Heart right ventricle (tissue), 16 donors: Measurements from ENCODE around the gene PAX2. TPM values are rescaled to one million over a fixed set of nuclear protein-coding genes. Genes with fewer than 3 reads are reported as not detected.

Experiments
- ATAC-seq, 8 donors: fragments of 200-7000 bp; cut with Tn5 transposase; one replicate each; pipeline ENCODE4 v1.9.1; 2020; ENCODE audit warnings: mild to moderate bottlenecking in 8 of 8, moderate library complexity in 8 of 8, moderate number of reproducible peaks in 1 of 8
- DNase-seq, 2 donors: peaks; one replicate each; pipeline ENCODE4 v3.0.0-alpha.2; 2020
- H3K27ac ChIP-seq, 10 donors: fragments of 200-600 bp; sonication (generic) in 2 of 10; one replicate each; pipeline versions ENCODE4 v1.5.0 to v1.8.0; 2020 to 2022; ENCODE audit warnings: mild to moderate bottlenecking in 3 of 10
- H3K27me3 ChIP-seq, 7 donors: fragments of 200-600 bp; one replicate each; pipeline ENCODE4 v1.8.0; 2021 to 2022; ENCODE audit warnings: mild to moderate bottlenecking in 2 of 7
- H3K36me3 ChIP-seq, 9 donors: fragments of 200-600 bp; sonication (generic) in 1 of 9; one replicate each; pipeline versions ENCODE4 v1.5.0 to v1.8.0; 2020 to 2022; ENCODE audit warnings: mild to moderate bottlenecking in 2 of 9
- H3K4me1 ChIP-seq, 9 donors: fragments of 200-600 bp; sonication (generic) in 1 of 9; one replicate each; pipeline versions ENCODE4 v1.5.0 to v1.8.0; 2020 to 2022; ENCODE audit warnings: mild to moderate bottlenecking in 4 of 9
- H3K4me3 ChIP-seq, 10 donors: fragments of 200-600 bp; sonication (generic) in 2 of 10; one replicate each; pipeline versions ENCODE4 v1.5.0 to v1.8.0; 2020 to 2022; ENCODE audit warnings: mild to moderate bottlenecking in 7 of 10, moderate library complexity in 2 of 10
- H3K9me3 ChIP-seq, 11 donors: fragments of 200-600 bp in 10 of 11; sonication (generic) in 2 of 11; one replicate each; pipeline versions ENCODE4 v1.5.0 to v1.8.0; 2013 to 2022; ENCODE audit warnings: mild to moderate bottlenecking in 2 of 11, control low read depth in 1 of 11, moderate library complexity in 1 of 11
- WGBS, 2 donors: extraction: QIAGEN DNeasy Blood & Tissue Kit; methylation state at CpG; one replicate each; pipeline ENCODE4 v1.1.7; 2013; ENCODE audit warnings: inconsistent platforms in 1 of 2; 5-methylcytosine and 5-hydroxymethylcytosine counted together
- intact Hi-C, 10 donors: fragments of 100-400 bp; cut with DNase I; formaldehyde crosslinking; loops; one replicate each; pipeline versions ENCODE4 v1.11.1 to v1.14.2; 2022
- polyA plus RNA-seq, 2 donors: library from polyadenylated mRNA; stranded (reverse); fragments of 200-250 nt; gene quantifications; one replicate each; pipeline ENCODE4 v1.2.3, GENCODE V29; 2013
- total RNA-seq, 10 donors: library from RNA; stranded (reverse); fragmentation: NEBNext Ultra II Directional in 3 of 10; extraction: Animal tissue kit (Norgen Biotek cat#: 25700) in 3 of 10; gene quantifications; one replicate each; pipeline versions ENCODE4 v1.2.1 to v1.2.4, GENCODE V29; 2021 to 2023
- TF ChIP-seq, protein P1 (sequence below), 9 donors: fragments of 200-600 bp; sonication (generic) in 2 of 9; IDR thresholded peaks; one replicate each; pipeline versions ENCODE4 v1.5.0 to v1.8.0; 2021 to 2022; ENCODE audit warnings: antibody characterized with exemption in 9 of 9, mild to moderate bottlenecking in 5 of 9, moderate library complexity in 1 of 9
- donor health status: Arrhythmogenic right ventricular cardiomyopathy.
- donor health status: ischemic (EF 13 %, LVEDD 7.1; RV severe dilation, severe dysfunction).
- donor health status: healthy with polysubstance abuse.
- donor health status: DM: no; HTN: yes; CAD: no.
- donor health status: DM: no; HTN: no; CAD: no.
- donor health status: ischemic (EF 25% LVEDD 6.9; RV normal size, moderate dysfunction).
- donor health status: ischemic (EF 25% LVEDD 5.7; RV mildly dilated, moderate dysfunction).
- donor health status: healthy.
- donor health status: DM: yes; HTN: yes; CAD: no.
- donor health status: Ischemic cardiomyopathy.
- donor health status: ischemic (EF 35%, LVEDD 5.7; RV mildly dilated, moderate dysfunction).
- donor health status: nonischemic (EF 11% LVEDD 7.7; RV severe dilation, severe dysfunction).
- donor health status: DM: yes; HTN: yes; CAD: no.
- donor health status: PGD.
- donor health status: ischemic (EF 29% LVEDD 5.4; RV normal size, mild dysfunction).
- donor health status: nonischemic (EF 23%, LVEDD 6.1; RV moderate dilation, normal function).

PAX2 gene
- total and polyA plus RNA-seq, 12 donors, result not detected

- TF ChIP-seq, protein P1, sequence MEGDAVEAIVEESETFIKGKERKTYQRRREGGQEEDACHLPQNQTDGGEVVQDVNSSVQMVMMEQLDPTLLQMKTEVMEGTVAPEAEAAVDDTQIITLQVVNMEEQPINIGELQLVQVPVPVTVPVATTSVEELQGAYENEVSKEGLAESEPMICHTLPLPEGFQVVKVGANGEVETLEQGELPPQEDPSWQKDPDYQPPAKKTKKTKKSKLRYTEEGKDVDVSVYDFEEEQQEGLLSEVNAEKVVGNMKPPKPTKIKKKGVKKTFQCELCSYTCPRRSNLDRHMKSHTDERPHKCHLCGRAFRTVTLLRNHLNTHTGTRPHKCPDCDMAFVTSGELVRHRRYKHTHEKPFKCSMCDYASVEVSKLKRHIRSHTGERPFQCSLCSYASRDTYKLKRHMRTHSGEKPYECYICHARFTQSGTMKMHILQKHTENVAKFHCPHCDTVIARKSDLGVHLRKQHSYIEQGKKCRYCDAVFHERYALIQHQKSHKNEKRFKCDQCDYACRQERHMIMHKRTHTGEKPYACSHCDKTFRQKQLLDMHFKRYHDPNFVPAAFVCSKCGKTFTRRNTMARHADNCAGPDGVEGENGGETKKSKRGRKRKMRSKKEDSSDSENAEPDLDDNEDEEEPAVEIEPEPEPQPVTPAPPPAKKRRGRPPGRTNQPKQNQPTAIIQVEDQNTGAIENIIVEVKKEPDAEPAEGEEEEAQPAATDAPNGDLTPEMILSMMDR (IDR thresholded peaks at IDR 0.05), result no peak
- no peaks in the 10 kb centered on the region for H3K9me3 ChIP-seq
- 2% methylated on average over 19 to 20 of the region's 20 CpGs for WGBS, 2 donors
- DNase-seq (no peak), ATAC-seq (peak in 1 of 8 donors; percentile 52)
- no peak overlapping the region for H3K27ac ChIP-seq
- H3K4me1 ChIP-seq, result peaks cover 14 to 43% (median 31%) of the 10 kb centered on the region in 9 donors
- intact Hi-C loops, result no loop called here
- peak overlapping the region in 9 of 10 donors; percentile 14 to 46 (median 42) for H3K4me3 ChIP-seq
- H3K36me3 ChIP-seq, result no peaks in the 10 kb centered on the region
- H3K27me3 ChIP-seq, result peaks cover 40 to 99% (median 95%) of the 10 kb centered on the region in 7 donors
Measured at GRCh38 chr10:100828738-100829096, 83.3 kb downstream of the PAX2 start.

- peaks cover 14 to 43% (median 31%) of the 10 kb centered on the region in 9 donors for H3K4me1 ChIP-seq
- no peaks in the 10 kb centered on the region for H3K36me3 ChIP-seq
- ATAC-seq, result no peak
- no peak overlapping the region for H3K27ac ChIP-seq
- DNase-seq, result no peak
- no peaks in the 10 kb centered on the region for H3K9me3 ChIP-seq
- intact Hi-C loops, result no loop called here
- TF ChIP-seq, protein P1 (IDR thresholded peaks at IDR 0.05), result peak in 1 of 9 donors; percentile 8
- 4 to 5% methylated on average over 58 of the region's 58 CpGs for WGBS, 2 donors
- peaks cover 40 to 100% (median 96%) of the 10 kb centered on the region in 7 donors for H3K27me3 ChIP-seq
- H3K4me3 ChIP-seq, result peak overlapping the region in 9 of 10 donors; percentile 14 to 46 (median 42)
Measured at GRCh38 chr10:100829097-100829870, 83.9 kb downstream of the PAX2 start.

DNA sequence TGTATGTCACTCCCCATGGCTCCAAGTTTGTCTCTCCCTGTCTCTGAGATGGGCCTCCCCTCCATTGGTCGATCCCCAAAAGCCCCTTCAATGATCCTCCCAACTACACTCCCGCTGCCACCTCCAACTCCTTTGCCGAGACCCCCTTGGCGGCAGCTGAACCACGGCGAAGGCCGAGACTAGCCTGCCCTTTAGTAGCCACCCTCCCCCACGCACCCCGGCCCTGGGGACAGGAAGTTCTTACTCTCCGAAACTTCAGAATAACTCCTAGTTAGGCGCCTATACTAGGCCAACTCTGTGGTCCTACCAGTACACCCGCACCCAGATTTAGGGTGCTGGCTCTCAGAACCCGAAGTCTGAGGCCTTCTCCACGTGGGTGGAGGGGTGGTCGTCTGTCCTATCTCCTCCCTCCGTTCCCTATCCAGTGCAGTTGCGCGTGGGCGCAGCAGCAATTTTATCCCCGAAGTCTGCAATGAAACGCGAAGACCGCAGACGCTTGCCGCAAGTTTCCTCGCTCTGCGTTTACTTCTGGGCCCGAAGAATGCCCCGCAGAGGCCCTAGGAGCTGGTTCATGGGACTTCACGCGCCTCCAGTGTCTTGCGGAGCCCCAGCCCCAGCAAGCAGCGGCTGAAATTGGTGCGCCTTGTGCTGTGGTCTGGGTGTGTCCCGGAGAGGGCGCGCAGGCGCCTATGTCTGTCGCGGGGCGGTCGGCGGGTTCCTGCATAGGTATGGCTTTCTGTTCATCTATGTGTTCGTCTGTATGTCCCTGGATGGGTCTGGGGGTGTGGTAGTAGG lies 84.7 kb downstream of the PAX2 start:
- no peak for DNase-seq
- WGBS, 2 donors, result 6 to 7% methylated on average over 44 of the region's 44 CpGs
- intact Hi-C loops, result no loop called here
- H3K36me3 ChIP-seq, result no peaks in the 10 kb centered on the region
- H3K27ac ChIP-seq, result no peak overlapping the region
- TF ChIP-seq, protein P1 (IDR thresholded peaks at IDR 0.05), result no peak
- no peak for ATAC-seq
- H3K9me3 ChIP-seq, result no peaks in the 10 kb centered on the region
- peak overlapping the region in 2 of 10 donors; percentile 22 to 44 for H3K4me3 ChIP-seq
- peaks cover 14 to 43% (median 31%) of the 10 kb centered on the region in 9 donors for H3K4me1 ChIP-seq
- peaks cover 40 to 100% (median 96%) of the 10 kb centered on the region in 7 donors for H3K27me3 ChIP-seq

GRCh38 chr10:100830728-100831111 lies 85.3 kb downstream of the PAX2 start:
- Histone ChIP-seq H3K36me3 (no peaks in the 10 kb centered on the region), H3K27ac (no peak overlapping the region), H3K4me1 (peaks cover 14 to 43% (median 31%) of the 10 kb centered on the region in 9 donors), H3K27me3 (peaks cover 40 to 100% (median 96%) of the 10 kb centered on the region in 7 donors), H3K4me3 (no peak overlapping the region), H3K9me3 (no peaks in the 10 kb centered on the region)
- no peak for ATAC-seq
- DNase-seq, result no peak
- TF ChIP-seq, protein P1 (IDR thresholded peaks at IDR 0.05), result no peak
- intact Hi-C loops, result no loop called here
- WGBS, 2 donors, result 6 to 13% methylated on average over 1 of the region's 1 CpG
